ENCODE results near the gene MORN3.
"Not testable (repeated sequence)": the region's sequence is repeated elsewhere in the genome, so short reads cannot be mapped to it uniquely, and the experiment has no call there.

MORN3 gene

GRCh38 chr12:121669521-121669900, at the start of gene MORN3:
Gene MORN3, minus strand, starts transcription at chr12:121669654. Its CDS starts 171 bp downstream, at chr12:121669483.
- no peak for DNase-seq

GRCh38 chr12:121718653-121719239, 49.3 kb upstream of the MORN3 start:
- no peak for DNase-seq

- DNase-seq = no peak
These were observed 47.7 kb upstream of the MORN3 start for GRCh38 chr12:121717041-121717699.

GRCh38 chr12:121715862-121716435, 46.5 kb upstream of the MORN3 start:
- DNase-seq = no peak

- DNase-seq = not testable (repeated sequence)
These were observed 45.6 kb upstream of the MORN3 start for GRCh38 chr12:121715055-121715454.

GRCh38 chr12:121713793-121714192, 44.3 kb upstream of the MORN3 start:
- no peak for DNase-seq

GRCh38 chr12:121713257-121713777, 43.9 kb upstream of the MORN3 start:
- DNase-seq = no peak

- peak; percentile 76 to 78 for DNase-seq
These were observed 43.2 kb upstream of the MORN3 start, which contains the start of gene TMEM120B for GRCh38 chr12:121712461-121713256. Gene TMEM120B, plus strand, starts transcription at chr12:121712752. Its CDS starts 144 bp downstream, at chr12:121712896.

- peak; percentile 15 for DNase-seq
These were observed 42.7 kb upstream of the MORN3 start for GRCh38 chr12:121712190-121712460.

GRCh38 chr12:121711361-121712189, 42.1 kb upstream of the MORN3 start:
- DNase-seq = peak in 1 of 2 experiments; percentile 19

- DNase-seq = no peak
These were observed 40.1 kb upstream of the MORN3 start for GRCh38 chr12:121709478-121709961.

- not testable (repeated sequence) for DNase-seq
These were observed 39.6 kb upstream of the MORN3 start for GRCh38 chr12:121709064-121709424.

- no peak for DNase-seq
These were observed 39.0 kb upstream of the MORN3 start for GRCh38 chr12:121708313-121709063.

- DNase-seq = no peak
These were observed 36.1 kb upstream of the MORN3 start for GRCh38 chr12:121705514-121705913.

GRCh38 chr12:121702944-121703343, 33.5 kb upstream of the MORN3 start:
- DNase-seq = no peak

GRCh38 chr12:121701667-121702277, 32.3 kb upstream of the MORN3 start:
- no peak for DNase-seq

GRCh38 chr12:121697861-121698260, 28.4 kb upstream of the MORN3 start:
- DNase-seq = not testable (repeated sequence)

GRCh38 chr12:121697093-121697698, 27.7 kb upstream of the MORN3 start:
- DNase-seq = no peak

- DNase-seq = no peak
These were observed 23.8 kb upstream of the MORN3 start for GRCh38 chr12:121693155-121693687.

- DNase-seq = not testable (repeated sequence)
These were observed 23.3 kb upstream of the MORN3 start for GRCh38 chr12:121692744-121693143.
